ENCODE results near the gene PRDM16. TPM values are rescaled to one million over a fixed set of nuclear protein-coding genes. Genes with fewer than 3 reads are reported as not detected.

Gene PRDM16
- total RNA-seq, 1 donor from 2014 or later: 5.6 TPM

- Histone ChIP-seq H3K4me3 (ENCODE audit: low read depth, low read length) (no peak overlapping the region), H3K36me3 (ENCODE audit: control insufficient read depth, insufficient read depth, low read length) (no peaks in the 10 kb centered on the region), H3K27me3 (ENCODE audit: control insufficient read depth, insufficient read depth, low read length) (peaks cover 7% of the 10 kb centered on the region)
- TF ChIP-seq CTCF (IDR thresholded peaks at IDR 0.05; ENCODE audit: insufficient read depth, low read length, poor library complexity, severe bottlenecking): no peak
- no peak for DNase-seq (ENCODE audit: low read depth)
Observed at GRCh38 chr1:3262681-3263286, 193.8 kb downstream of the PRDM16 start.

- no peak for DNase-seq (ENCODE audit: low read depth)
- Histone ChIP-seq H3K4me3 (ENCODE audit: low read depth, low read length) (no peak overlapping the region), H3K36me3 (ENCODE audit: control insufficient read depth, insufficient read depth, low read length) (no peaks in the 10 kb centered on the region), H3K27me3 (ENCODE audit: control insufficient read depth, insufficient read depth, low read length) (peaks cover 7% of the 10 kb centered on the region)
- no peak for TF ChIP-seq CTCF (IDR thresholded peaks at IDR 0.05; ENCODE audit: insufficient read depth, low read length, poor library complexity, severe bottlenecking)
Observed at GRCh38 chr1:3263790-3264189, 194.8 kb downstream of the PRDM16 start.

- DNase-seq (ENCODE audit: low read depth): no peak
- no peak for TF ChIP-seq CTCF (IDR thresholded peaks at IDR 0.05; ENCODE audit: insufficient read depth, low read length, poor library complexity, severe bottlenecking)
- Histone ChIP-seq H3K36me3 (ENCODE audit: control insufficient read depth, insufficient read depth, low read length) (no peaks in the 10 kb centered on the region), H3K27me3 (ENCODE audit: control insufficient read depth, insufficient read depth, low read length) (peaks cover 7% of the 10 kb centered on the region), H3K4me3 (ENCODE audit: low read depth, low read length) (no peak overlapping the region)
Observed at GRCh38 chr1:3264456-3264855, 195.5 kb downstream of the PRDM16 start.

GRCh38 chr1:3265835-3266805 lies 197.1 kb downstream of the PRDM16 start:
- TF ChIP-seq CTCF (IDR thresholded peaks at IDR 0.05; ENCODE audit: insufficient read depth, low read length, poor library complexity, severe bottlenecking): no peak
- H3K4me3 ChIP-seq (ENCODE audit: low read depth, low read length): no peak overlapping the region
- peaks cover 9% of the 10 kb centered on the region for H3K27me3 ChIP-seq (ENCODE audit: control insufficient read depth, insufficient read depth, low read length)
- no peak for DNase-seq (ENCODE audit: low read depth)
- no peaks in the 10 kb centered on the region for H3K36me3 ChIP-seq (ENCODE audit: control insufficient read depth, insufficient read depth, low read length)

- Histone ChIP-seq H3K27me3 (ENCODE audit: control insufficient read depth, insufficient read depth, low read length) (peaks cover 9% of the 10 kb centered on the region), H3K4me3 (ENCODE audit: low read depth, low read length) (no peak overlapping the region), H3K36me3 (ENCODE audit: control insufficient read depth, insufficient read depth, low read length) (no peaks in the 10 kb centered on the region)
- no peak for TF ChIP-seq CTCF (IDR thresholded peaks at IDR 0.05; ENCODE audit: insufficient read depth, low read length, poor library complexity, severe bottlenecking)
- no peak for DNase-seq (ENCODE audit: low read depth)
Observed at GRCh38 chr1:3266870-3267549, 198.0 kb downstream of the PRDM16 start.

All from kidney epithelial cell (primary cell).